GM19025 (cell line): ENCODE data around the gene ONECUT3.

ENCODE experiments used
- ATAC-seq: cut with Tn5 transposase; IDR thresholded peaks from one replicate; pipeline ENCODE4 v1.9.1; 2021; ENCODE audit warnings: mild to moderate bottlenecking, low read depth, moderate library complexity; ENCODE audit not compliant: unreplicated experiment

Gene ONECUT3

DNA sequence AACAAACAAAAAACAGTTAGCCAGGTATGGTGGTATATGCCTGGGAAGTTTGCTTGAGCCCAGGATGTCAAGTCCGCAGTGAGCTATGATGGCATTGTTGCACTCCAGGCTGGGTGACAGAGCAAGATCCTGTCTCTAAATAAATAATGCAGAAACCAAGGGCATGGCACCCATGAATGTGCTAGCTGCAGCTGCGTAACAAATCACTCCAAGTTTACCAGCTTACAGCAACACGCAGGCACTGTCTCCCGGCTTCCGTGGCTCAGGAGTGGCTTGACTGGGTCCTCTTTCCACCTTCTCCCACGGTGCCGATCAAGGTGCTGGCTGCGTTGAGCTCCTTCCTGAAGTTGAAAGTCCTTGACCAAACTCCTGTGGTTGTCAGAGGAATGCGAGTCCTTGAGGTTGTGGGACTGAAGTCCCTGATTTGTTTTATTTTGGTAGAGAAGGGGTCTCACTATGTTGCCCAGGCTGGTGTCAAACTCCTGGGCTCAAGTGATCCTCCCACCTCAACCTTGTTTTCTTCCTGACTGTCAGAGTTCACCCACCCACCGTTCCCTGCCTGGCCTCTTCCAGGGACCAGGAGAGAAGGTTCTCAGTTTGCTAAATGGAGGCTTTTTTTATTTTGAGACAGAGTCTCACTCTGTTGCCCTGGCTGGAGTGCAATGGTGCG is 13.2 kb upstream of the ONECUT3 start:
- ATAC-seq, result no peak

DNA sequence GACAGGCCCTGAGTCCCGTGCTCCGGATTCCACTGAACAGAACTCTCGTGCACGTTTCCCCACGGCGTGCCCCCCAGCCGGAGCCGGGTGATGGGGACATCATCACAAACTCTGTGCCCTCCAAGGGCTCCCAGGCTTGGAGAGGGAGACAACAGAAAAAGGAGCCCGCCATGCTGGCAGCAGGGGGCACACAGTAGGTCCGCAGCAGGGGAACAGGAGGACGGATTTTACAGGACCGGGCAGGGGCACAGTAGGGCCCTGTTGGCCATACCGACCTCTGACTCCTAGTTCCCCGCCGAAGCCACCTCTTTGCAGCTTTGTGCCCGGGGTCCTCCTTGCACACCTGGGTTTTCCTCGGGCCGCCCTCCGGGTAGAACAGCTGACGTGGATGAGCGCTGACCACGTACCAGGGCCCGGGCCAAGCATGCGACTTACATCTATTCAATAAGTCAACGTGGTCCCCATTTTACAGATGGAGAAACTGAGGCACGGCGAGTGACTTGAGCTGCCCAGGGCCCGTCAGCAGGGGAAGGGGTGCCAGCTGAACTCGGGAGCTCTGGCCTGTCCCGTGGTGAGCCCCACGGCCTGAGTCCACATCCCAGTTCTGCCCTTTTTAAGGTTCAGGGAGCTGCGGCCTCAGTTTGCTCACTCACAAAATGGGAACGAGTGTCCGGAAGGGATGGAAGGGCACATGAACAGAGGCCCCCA is 10.2 kb upstream of the ONECUT3 start:
- ATAC-seq, result no peak

DNA sequence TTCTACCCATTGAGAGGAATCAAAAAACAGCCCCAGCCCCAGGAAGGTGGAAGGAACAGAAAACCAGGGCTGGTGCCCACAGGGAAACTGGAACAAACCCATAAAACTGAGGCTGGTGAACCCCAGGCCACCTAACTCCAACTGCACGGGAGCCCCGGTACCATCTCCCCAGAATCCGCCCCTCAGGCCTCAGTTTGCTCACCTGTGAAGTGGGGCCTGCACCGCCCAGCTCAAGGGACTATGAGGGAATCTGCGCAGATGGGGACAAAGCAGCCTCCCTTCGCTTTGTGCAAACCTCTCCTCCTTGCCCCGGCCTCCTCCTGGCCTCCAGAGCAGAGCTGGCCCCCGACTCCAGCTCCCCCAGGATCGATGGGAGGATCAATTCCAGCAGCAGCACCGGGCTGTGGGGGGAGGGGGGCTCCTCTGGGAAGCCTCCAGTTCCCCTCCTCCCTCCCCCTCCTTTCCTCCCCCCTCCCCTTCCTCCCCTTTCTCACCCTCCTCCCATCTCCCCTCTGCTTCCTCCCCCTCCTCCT is 9.1 kb upstream of the ONECUT3 start:
- ATAC-seq, result no peak

DNA sequence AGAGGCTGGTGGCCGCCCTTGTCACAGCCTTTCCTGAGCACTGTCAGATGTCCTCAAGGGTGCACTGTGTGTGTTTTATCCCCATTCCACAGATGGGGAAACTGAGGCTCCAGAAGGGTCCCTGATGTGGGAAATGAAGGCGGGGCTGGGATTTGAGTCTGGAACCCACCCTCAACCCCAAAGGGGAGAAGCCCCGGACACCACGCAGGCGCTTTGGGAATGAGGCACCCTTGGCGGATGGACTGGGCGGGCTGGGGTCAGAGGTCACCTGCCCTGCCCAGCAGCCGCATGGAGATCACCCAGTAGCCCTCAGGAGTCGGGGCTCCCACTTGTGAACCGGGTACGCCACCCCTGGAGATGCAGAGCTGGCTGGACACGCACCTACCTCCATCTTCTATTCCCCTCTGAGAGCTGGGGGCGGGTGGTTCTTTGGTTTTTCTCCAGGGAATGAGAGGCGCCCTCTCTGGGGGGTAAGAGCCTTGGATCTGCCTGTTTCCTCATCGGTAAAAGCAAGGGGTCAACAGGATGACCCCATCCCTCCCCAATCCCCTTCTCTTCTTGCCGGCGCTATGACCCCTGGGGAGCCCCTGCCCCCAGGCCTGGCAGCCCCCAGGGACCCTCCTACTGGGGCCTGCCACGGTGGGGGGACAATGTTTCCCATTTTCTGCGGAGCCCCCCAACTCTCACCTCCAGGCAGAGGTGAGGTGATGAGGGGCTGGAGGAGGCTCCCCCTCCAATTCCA is 8.3 kb upstream of the ONECUT3 start:
- ATAC-seq, result no peak

DNA sequence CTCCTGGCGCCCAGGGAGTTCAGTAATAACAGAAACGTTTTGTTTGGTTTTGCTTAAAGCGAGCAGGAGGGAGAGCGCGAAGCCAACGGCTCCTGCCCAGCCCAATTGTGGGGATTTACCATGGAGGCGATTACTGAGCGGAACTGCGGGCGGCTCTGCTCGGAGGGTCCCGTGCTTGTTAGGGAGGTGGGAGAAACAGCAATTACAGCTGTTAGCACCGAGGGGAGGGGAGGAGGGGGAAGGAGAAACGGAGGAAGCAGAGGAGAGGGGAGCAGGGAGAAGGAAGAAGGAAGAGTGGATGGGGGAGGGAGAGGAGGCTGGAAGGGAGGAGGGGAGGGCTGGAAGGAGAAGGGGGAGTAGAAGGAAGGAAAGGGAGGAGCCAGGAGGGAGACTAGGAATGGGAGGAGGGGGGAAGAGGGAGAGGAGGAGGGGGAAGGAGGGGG is 7.7 kb upstream of the ONECUT3 start:
- no peak for ATAC-seq

DNA sequence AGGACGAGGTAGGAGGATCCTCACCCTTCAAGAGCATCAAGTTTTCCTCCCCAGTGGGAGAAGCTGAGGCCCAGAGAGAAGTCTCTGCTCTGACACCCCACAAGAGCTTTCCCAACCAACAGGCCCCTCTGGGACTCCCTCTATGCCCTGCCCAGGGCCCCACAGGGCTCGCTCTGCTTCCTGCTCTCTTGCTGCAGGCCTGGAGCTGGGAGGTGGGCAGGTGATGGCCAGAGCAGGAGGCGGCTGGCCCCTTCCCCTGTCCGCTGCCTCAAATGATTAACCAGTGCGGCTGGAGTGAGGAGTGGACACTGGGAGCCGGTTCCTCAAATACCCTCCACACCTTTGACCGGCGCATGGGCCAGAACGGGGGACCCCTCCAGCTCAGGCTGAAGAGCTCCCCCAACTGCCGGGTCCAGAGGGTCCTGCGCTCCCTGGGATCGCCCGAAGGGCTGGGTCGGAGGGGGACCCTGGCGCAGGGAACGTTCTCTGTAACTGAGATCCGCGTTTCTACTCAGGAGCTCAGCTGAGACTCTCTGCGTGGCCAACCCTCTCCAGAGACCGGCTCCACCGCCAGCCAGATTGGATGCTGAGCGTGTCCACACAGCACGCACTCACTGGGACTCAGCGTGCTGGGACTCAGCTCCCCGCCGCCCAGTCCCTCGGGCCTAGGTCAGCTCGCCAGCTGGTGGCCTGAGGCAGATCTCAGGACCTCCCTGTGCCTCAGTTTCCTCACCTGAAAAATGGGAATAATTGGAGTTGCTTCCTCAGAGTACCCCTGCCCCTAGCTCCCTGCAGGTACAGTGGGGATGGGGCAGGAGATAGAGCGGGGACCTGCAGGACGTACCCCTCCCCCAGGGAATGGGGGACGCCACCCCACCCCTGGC is 6.7 kb upstream of the ONECUT3 start:
- no peak for ATAC-seq

DNA sequence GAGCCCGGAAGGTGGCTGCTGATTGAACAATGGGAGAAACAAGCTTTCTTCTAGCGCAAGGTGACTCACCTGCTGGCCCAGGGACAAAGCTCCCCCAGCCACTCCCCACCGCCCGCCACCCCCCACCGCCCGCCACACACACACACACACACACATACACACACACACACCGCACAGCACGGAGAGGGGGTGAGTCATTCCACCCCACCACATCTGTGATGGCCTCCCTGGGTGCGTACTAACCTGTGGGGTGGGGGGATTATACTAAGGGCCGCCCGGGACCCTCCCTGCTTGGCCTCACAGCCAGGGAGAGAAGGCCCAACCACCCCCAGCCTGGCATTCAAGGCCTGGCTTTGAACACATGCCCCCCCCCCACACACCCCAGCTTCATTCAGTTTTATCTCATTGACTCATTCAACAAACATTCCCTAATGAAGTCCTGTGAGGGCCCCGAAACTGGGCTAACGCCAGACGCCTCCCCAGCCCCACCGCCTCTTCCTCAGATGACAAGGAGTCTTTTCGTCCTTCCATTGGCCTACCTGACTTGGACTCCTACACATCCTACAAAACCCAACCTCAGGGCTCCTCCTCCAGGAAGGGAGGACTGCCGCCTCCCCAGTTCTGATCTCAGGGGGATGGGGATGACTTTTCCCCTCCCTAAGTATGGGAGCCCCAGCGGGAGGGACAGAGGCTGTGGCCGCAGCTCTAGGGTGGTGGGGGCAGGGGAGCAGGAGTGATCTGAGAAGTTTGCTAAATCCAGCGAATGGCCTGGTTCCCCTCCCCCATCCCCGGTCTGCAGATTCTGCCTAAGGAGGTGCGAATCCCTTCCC is 5.8 kb upstream of the ONECUT3 start:
- ATAC-seq, result no peak

DNA sequence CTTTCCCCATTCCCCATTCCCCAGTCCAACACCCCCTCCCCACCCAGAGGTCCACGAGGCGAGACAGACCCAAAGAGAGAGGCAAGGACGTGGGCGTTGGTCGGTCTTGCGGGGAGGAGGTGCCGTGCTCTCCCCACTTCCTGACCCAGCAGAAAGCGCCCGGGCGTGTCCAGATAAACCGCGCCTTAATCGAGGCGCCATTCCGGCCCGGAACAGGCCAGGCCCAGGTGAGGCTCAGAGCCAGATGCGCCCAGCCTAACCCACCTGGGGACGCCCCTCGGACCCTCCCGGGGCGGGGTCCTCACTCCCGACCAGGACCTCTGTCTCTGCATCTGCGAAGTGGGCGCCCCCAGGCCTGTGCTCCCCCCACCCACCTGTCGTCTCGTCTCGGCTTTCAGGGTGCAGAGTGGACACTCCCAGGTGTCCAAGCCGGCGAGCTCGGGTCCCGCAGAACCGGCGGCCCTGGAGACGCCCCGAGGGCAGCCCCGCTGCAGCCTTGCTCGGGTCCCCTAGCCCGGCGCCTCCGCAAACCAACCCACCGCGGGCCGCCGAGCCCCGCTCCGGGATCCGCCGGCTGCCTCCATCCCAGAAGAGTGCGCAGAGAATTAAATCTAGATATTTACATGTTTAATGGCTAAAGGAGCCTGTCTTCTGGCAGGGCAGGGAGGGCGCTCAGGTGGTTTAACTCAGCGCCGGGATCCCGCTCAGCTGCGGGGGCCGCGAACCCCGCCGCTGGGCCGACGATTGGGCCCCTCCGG is 5.0 kb upstream of the ONECUT3 start:
- no peak for ATAC-seq

DNA sequence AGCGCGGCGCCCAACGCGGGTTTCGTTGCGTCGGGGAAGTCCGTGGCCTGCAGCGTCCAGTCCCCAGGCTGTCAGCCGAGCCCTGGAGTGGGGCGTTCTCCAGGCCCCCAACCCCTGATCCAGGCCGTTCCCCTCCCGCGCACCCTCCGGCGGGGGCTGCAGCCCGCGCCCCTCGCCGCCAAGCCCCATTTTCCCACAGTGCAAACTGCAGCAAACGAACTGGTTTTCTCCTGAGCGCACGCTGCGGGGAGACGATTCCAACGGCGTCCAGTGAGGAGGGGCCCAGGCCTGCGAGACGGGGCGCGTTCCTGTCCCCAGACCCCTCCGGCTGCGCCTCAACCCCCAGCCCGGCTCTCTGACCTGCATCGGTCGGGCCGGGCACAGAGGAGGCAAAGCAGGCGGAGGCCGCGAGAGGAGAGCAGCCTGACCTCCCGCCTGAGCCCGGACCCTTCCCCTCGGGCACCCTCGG is 4.4 kb upstream of the ONECUT3 start:
- no peak for ATAC-seq

DNA sequence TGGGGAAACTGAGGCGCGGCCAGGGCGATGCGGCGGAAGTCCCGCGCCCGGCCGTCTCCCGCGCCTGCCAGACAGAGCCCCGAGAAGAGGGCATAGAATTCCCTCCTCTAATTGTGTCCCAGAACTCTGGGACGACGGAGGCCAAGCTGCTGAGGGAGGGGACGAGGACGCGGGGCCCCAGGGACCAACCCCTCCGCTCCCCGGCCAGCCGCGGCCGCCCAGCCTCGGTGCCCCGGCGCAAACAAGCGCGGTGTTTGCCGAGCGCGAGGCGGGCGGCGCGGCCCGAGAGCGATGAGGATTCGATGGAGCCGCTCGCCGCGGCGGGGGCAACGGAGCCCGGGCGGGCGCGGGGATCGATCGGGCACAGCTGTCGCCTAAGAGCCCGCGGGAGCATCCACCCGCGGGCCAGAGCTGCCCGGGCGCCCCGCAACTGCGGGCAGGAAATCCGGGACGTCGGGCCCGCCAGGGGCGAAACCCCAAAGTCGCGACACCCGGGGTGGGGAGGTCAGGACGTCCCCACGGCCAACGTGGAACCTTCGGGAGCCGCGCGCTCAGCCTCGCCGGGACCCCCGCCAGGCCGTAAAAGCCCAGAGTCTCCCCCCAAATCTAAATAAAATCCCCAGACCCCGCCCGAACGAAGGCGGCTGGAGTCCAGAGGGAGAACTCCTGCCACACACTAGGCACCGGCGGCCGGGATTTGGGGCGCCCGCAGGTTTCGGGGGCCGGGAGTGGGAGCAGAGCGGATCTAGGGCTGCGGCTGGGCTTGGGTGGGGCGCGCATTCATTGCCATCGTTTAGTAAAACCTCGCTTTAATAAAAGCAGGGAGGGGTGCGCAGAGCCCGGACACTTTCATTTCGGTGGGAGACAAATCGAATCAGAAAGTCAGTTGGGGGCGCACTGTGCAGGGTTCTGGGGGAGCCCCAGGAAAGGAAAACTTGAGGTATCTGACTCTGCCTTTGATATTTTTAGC is 3.6 kb upstream of the ONECUT3 start:
- no peak for ATAC-seq

DNA sequence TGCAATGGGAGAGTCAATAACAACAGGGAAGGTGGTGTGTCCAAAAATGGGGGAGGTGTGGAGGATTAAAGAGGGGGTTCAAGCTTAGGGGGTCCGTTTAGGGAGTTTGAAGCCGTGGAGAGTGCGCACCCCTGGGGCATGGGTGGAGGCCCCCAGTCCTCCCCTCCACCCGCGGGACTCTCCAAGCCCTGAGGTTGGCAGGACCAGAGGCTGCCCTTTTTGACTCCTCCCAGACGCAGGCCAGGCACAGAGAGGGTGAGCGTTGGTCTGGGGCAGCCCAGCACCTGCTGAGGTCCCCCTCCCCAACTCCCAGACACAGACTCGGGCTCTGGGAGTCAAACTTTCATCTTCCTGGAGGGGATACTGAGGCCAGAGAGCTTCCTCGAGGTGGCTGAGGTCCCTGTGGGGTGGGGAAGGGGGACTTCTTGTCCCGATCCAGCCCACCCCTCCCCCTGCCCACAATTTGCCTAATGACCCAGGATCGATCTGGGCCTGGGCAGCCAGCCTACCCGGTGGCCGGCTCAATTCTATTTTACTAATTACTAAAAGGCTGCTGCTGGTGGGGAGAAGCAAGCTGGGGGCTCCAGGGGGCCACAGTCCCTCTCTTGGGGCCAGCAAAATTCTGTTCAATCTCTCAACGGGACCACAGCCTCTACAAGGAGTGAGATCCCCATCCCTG is 2.8 kb upstream of the ONECUT3 start:
- ATAC-seq, result no peak

DNA sequence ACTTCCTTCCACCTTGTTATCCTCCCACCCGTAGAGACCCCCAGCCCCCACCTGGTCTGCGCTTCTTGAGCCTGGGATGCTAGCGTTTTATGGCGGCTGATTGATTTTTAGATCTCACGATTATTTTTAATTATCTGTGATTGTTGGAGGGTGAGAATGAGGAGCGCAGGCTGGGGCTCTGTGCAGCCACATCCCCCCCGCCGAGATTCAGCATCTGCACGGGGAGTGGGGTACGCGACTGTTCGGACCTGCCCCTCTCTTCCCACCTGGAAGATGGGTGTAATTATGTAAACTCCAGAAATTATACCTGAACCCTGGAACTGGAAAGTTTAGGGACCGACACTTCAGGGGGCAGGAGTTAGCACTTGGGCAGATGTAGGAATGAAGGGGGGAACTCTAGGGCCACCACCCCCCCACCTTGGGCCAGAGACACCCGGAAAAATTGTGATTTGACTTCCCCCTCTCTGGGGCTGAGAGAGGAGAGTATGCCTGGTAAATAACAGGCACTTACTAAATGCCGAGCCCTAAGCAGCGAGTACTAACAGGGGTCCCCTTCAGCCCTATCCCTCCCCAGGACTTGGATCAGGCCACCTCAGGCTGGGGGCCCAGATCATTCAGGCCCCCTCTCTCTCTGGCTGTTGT is 1.8 kb upstream of the ONECUT3 start:
- no peak for ATAC-seq

DNA sequence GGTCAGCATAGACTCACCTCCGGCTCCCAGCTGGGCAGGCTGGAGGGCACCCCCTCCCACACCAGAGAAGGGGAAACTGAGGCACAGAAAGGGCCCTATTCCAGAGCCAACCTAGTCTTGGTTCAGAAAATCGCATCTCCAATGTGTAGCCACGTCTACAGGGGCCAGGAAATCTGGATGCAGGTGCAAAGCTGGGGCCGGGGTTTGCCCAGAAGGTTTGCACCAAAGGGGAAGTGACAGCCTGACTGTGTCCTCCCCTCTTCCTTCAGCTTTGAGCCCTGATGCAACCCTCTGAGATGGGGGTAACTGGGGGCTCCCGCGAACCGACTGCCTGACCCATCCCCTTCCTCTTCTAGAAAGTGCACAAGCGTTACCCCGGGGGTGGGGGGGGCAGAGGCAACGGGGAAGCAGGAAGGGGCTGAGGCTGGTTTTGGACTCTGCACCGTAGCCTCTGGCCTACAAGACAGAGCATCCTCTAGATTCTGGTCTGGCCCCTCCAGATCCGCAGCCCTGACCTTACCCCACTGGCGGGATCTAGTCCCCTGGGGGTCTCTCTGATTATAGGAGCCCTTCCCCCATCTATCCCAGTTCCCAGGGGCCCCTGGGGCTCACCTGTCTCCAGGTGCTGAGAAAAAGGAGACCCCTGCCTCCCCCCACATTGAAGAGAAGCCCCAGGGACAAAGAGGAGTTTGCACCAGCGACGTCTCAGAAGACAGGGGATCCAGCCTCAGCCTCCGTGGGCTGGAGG is 1.1 kb upstream of the ONECUT3 start:
- no peak for ATAC-seq

DNA sequence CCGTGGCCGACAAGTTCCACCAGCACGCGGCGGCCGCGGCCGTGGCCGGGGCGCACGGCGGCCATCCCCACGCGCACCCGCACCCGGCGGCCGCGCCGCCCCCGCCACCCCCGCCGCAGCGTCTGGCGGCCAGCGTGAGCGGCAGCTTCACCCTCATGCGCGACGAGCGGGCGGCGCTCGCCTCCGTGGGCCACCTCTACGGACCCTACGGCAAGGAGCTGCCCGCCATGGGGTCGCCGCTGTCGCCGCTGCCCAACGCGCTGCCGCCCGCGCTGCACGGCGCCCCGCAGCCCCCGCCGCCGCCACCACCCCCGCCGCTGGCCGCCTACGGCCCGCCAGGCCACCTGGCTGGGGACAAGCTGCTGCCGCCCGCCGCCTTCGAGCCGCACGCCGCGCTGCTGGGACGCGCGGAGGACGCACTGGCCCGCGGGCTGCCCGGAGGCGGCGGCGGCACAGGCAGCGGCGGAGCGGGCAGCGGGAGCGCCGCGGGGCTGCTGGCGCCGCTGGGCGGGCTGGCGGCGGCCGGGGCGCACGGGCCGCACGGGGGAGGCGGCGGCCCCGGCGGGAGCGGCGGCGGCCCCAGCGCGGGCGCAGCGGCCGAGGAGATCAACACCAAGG is 821 bp downstream of the ONECUT3 start:
- ATAC-seq, result no peak
